Left renal pelvis (tissue), 4 donors: ENCODE measurements around the gene HOXD8. TPM values are rescaled to one million over a fixed set of nuclear protein-coding genes. Genes with fewer than 3 reads are reported as not detected.

ENCODE experiments used
- polyA plus RNA-seq, 4 donors: library from polyadenylated mRNA; unstranded; fragments of 120-200 nt; gene quantifications; one replicate each; pipeline ENCODE4 v1.2.1, GENCODE V29; 2013; ENCODE audit not compliant: insufficient read length in 4 of 4

HOXD8 gene
- polyA plus RNA-seq, 4 donors, result 42.2 to 245 (median 180) TPM

Other genes with a start within 250 kb of the HOXD8 start
- 10 to 100 TPM; 24.0 to 31.9 (median 27.7) TPM for gene LNPK, start 127.4 kb upstream of the HOXD8 start, polyA plus RNA-seq
- gene EVX2, start 45.7 kb upstream of the HOXD8 start, polyA plus RNA-seq, result under 1 TPM in 2 of 4 donors, not detected in 2; 0.04 to 0.06 TPM
- under 1 TPM; 0.10 to 0.36 (median 0.23) TPM for gene HOXD13, start 37.0 kb upstream of the HOXD8 start, polyA plus RNA-seq
- under 1 TPM; 0.33 to 0.86 (median 0.51) TPM for gene HOXD12, start 29.9 kb upstream of the HOXD8 start, polyA plus RNA-seq
- gene HOXD11, start 22.4 kb upstream of the HOXD8 start, polyA plus RNA-seq, result 10 to 100 TPM; 45.8 to 76.0 (median 63.4) TPM
- gene HOXD10, start 12.9 kb upstream of the HOXD8 start, polyA plus RNA-seq, result 100 to 1,000 TPM; 127 to 194 (median 184) TPM
- 100 to 1,000 TPM in 1 of 4 donors, 10 to 100 TPM in 3; 58.0 to 106 (median 69.1) TPM for gene HOXD9, start 7.0 kb upstream of the HOXD8 start, polyA plus RNA-seq
- 10 to 100 TPM; 32.9 to 66.2 (median 39.4) TPM for gene HOXD4, start 21.8 kb downstream of the HOXD8 start, polyA plus RNA-seq
- 10 to 100 TPM; 13.8 to 31.0 (median 24.6) TPM for gene HOXD3, start 27.6 kb downstream of the HOXD8 start, polyA plus RNA-seq
- gene HOXD1, start 59.0 kb downstream of the HOXD8 start, polyA plus RNA-seq, result 10 to 100 TPM in 1 of 4 donors, 1 to 10 TPM in 3; 3.1 to 13.7 (median 8.5) TPM
- 100 to 1,000 TPM in 2 of 4 donors, 10 to 100 TPM in 2; 49.0 to 103 (median 96.7) TPM for gene MTX2, start 139.7 kb downstream of the HOXD8 start, polyA plus RNA-seq